ENCODE measurements around the gene PCNX2. TPM values are rescaled to one million over a fixed set of nuclear protein-coding genes. Genes with fewer than 3 reads are reported as not detected.

PCNX2 gene
- total and polyA plus RNA-seq, 10 of the 15 experiments (the other 5 are each of a cell fraction or from before 2014, with no cell fraction given) = 2.1 to 16.4 (median 8.1) TPM

DNA sequence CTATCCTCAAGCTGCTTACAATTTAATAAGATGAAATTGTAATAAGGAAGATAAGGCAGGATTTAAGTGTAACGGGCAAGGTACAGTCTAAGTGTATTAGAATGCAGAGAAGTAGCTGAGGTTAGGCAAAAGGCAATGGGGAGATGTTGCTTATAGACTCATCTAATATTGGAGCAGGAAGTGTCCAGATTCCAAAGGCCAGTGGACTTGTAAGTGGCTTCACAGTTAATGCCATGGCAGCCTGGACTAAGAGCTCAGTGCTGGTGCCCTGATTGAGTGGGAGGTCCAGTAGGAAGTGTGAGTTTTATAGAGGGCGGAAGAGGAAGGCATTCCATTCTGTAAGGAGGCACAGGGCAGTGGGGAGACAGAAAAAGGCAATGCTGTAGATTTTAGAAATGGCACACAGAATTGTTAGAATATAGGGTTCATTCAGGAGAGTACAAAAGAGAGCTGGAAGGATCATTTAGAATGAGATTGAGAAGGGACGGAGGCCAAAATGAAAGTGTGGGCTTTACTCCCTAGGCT lies 44.6 kb upstream of the PCNX2 start:
- BruUV-seq (replicated peaks) = no TSS peak
- no peak overlapping the region for H3K4me2 ChIP-seq (ENCODE audit: control insufficient read depth, insufficient read depth)
- ATAC-seq (no peak), DNase-seq (ENCODE audit: low read depth, low spot score) (no peak), FAIRE-seq (no peak)
- CTCF ChIA-PET = no interaction called here
- RAD21 ChIA-PET (ENCODE audit: unreplicated experiment) = no interaction called here
- POLR2A ChIA-PET = no interaction called here
- H3K36me3 ChIP-seq (ENCODE audit: control insufficient read depth in 2 of 2, insufficient read depth in 2 of 2, low read length in 1 of 2) = no peaks in the 10 kb centered on the region
- H2AFZ ChIP-seq (ENCODE audit: control insufficient read depth, low read depth, low read length) = no peak overlapping the region
- no peak overlapping the region for H3K9ac ChIP-seq (ENCODE audit: control insufficient read depth, insufficient read depth, low read length)
- no peaks in the 10 kb centered on the region for H4K20me1 ChIP-seq (ENCODE audit: control insufficient read depth, insufficient read depth)
- no peaks in the 10 kb centered on the region for H3K9me3 ChIP-seq (replicated peaks; ENCODE audit: control insufficient read depth, insufficient read depth, low read length)
- intact Hi-C loops (cut with micrococcal nuclease; ENCODE audit: unreplicated experiment) = no loop called here
- in situ Hi-C loops (cut with MboI) = no loop called here
- SMC1A ChIA-PET (ENCODE audit: uncharacterized antibody, unreplicated experiment) = interaction anchor here (0.7 kb wide), 1 partner anchor 20 kb away, joined by 3 read pairs; no protein-coding TSS in a partner anchor
- no peaks in the 10 kb centered on the region for H3K27me3 ChIP-seq (replicated peaks in 1 of 2; ENCODE audit: control insufficient read depth in 2 of 2, insufficient read depth in 2 of 2, low read length in 1 of 2)
- H3K4me1 ChIP-seq (ENCODE audit: control insufficient read depth, insufficient read depth, low read length) = no peaks in the 10 kb centered on the region
- no peak overlapping the region for H3K4me3 ChIP-seq
- TF ChIP-seq NFYB (IDR thresholded peaks at IDR 0.05; ENCODE audit: insufficient read depth, low read depth, low read length) = no peak
- no peak for TF ChIP-seq CREM (IDR thresholded peaks at IDR 0.05; ENCODE audit: low read depth)
- no peak for TF ChIP-seq CEBPB (IDR thresholded peaks at IDR 0.05; ENCODE audit: borderline replicate concordance in 1 of 2, low read depth in 2 of 2, low read length in 2 of 2)
- TF ChIP-seq, protein P1, sequence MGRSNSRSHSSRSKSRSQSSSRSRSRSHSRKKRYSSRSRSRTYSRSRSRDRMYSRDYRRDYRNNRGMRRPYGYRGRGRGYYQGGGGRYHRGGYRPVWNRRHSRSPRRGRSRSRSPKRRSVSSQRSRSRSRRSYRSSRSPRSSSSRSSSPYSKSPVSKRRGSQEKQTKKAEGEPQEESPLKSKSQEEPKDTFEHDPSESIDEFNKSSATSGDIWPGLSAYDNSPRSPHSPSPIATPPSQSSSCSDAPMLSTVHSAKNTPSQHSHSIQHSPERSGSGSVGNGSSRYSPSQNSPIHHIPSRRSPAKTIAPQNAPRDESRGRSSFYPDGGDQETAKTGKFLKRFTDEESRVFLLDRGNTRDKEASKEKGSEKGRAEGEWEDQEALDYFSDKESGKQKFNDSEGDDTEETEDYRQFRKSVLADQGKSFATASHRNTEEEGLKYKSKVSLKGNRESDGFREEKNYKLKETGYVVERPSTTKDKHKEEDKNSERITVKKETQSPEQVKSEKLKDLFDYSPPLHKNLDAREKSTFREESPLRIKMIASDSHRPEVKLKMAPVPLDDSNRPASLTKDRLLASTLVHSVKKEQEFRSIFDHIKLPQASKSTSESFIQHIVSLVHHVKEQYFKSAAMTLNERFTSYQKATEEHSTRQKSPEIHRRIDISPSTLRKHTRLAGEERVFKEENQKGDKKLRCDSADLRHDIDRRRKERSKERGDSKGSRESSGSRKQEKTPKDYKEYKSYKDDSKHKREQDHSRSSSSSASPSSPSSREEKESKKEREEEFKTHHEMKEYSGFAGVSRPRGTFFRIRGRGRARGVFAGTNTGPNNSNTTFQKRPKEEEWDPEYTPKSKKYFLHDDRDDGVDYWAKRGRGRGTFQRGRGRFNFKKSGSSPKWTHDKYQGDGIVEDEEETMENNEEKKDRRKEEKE (IDR thresholded peaks at IDR 0.05) = no peak
- TF ChIP-seq IKZF1 (conservative IDR thresholded peaks at IDR 0.05) = no peak
- no peak for TF ChIP-seq EZH2 (IDR thresholded peaks at IDR 0.05; ENCODE audit: borderline replicate concordance, control insufficient read depth, low read depth, low read length)
- TF ChIP-seq DPF2 (IDR thresholded peaks at IDR 0.05) = no peak
- no peak for TF ChIP-seq NR2C1 (IDR thresholded peaks at IDR 0.05)
- TF ChIP-seq, protein P2, sequence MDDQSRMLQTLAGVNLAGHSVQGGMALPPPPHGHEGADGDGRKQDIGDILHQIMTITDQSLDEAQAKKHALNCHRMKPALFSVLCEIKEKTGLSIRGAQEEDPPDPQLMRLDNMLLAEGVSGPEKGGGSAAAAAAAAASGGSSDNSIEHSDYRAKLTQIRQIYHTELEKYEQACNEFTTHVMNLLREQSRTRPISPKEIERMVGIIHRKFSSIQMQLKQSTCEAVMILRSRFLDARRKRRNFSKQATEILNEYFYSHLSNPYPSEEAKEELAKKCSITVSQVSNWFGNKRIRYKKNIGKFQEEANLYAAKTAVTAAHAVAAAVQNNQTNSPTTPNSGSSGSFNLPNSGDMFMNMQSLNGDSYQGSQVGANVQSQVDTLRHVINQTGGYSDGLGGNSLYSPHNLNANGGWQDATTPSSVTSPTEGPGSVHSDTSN (IDR thresholded peaks at IDR 0.05; ENCODE audit: insufficient replicate concordance, low read depth, low read length) = no peak
- TF ChIP-seq MXI1 (IDR thresholded peaks at IDR 0.05; ENCODE audit: low read depth, low read length) = no peak
- TF ChIP-seq SMC3 (IDR thresholded peaks at IDR 0.05; ENCODE audit: borderline replicate concordance, low read length) = no peak
- TF ChIP-seq BMI1 (IDR thresholded peaks at IDR 0.05; ENCODE audit: borderline replicate concordance) = no peak
- no peak for TF ChIP-seq POU2F2 (IDR thresholded peaks at IDR 0.05; ENCODE audit: borderline replicate concordance, low read depth, low read length)
- TF ChIP-seq POLR2AphosphoS5 (IDR thresholded peaks at IDR 0.05; ENCODE audit: low read length) = no peak
- no peak for TF ChIP-seq HDAC2 (IDR thresholded peaks at IDR 0.05)
- TF ChIP-seq, protein P3, sequence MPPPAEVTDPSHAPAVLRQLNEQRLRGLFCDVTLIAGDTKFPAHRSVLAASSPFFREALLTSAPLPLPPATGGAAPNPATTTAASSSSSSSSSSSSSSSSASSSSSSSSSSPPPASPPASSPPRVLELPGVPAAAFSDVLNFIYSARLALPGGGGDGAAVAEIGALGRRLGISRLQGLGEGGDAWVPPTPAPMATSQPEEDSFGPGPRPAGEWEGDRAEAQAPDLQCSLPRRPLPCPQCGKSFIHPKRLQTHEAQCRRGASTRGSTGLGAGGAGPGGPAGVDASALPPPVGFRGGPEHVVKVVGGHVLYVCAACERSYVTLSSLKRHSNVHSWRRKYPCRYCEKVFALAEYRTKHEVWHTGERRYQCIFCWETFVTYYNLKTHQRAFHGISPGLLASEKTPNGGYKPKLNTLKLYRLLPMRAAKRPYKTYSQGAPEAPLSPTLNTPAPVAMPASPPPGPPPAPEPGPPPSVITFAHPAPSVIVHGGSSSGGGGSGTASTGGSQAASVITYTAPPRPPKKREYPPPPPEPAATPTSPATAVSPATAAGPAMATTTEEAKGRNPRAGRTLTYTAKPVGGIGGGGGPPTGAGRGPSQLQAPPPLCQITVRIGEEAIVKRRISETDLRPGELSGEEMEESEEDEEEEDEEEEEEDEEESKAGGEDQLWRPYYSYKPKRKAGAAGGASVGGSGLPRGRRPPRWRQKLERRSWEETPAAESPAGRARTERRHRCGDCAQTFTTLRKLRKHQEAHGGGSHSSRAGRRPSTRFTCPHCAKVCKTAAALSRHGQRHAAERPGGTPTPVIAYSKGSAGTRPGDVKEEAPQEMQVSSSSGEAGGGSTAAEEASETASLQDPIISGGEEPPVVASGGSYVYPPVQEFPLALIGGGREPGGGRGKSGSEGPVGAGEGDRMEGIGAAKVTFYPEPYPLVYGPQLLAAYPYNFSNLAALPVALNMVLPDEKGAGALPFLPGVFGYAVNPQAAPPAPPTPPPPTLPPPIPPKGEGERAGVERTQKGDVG (CRISPR knock-in tag; IDR thresholded peaks at IDR 0.05) = no peak
- H3K79me2 ChIP-seq (ENCODE audit: control insufficient read depth, insufficient read depth, low read length) = no peaks in the 10 kb centered on the region
- no peak overlapping the region for H3K27ac ChIP-seq (ENCODE audit: control insufficient read depth, insufficient read depth)
- WGBS (ENCODE audit: insufficient coverage, insufficient replicate concordance, low lambda C conversion rate, missing lambda C conversion rate) = 77% methylated on average over 3 of the region's 3 CpGs

All from GM12878 (cell line).